Measurements from ENCODE around the gene MRAP2. TPM values are rescaled to one million over a fixed set of nuclear protein-coding genes. Genes with fewer than 3 reads are reported as not detected.

The MRAP2 gene
- total RNA-seq, 1 donor from 2014 or later: 47.3 TPM

GRCh38 chr6:84135291-84135690 lies 101.7 kb downstream of the MRAP2 start:
- TF ChIP-seq, protein P1, sequence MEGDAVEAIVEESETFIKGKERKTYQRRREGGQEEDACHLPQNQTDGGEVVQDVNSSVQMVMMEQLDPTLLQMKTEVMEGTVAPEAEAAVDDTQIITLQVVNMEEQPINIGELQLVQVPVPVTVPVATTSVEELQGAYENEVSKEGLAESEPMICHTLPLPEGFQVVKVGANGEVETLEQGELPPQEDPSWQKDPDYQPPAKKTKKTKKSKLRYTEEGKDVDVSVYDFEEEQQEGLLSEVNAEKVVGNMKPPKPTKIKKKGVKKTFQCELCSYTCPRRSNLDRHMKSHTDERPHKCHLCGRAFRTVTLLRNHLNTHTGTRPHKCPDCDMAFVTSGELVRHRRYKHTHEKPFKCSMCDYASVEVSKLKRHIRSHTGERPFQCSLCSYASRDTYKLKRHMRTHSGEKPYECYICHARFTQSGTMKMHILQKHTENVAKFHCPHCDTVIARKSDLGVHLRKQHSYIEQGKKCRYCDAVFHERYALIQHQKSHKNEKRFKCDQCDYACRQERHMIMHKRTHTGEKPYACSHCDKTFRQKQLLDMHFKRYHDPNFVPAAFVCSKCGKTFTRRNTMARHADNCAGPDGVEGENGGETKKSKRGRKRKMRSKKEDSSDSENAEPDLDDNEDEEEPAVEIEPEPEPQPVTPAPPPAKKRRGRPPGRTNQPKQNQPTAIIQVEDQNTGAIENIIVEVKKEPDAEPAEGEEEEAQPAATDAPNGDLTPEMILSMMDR (IDR thresholded peaks at IDR 0.05): no peak
- Histone ChIP-seq H3K4me3 (no peak overlapping the region), H3K36me3 (peaks cover 4 to 16% of the 10 kb centered on the region in 2 donors), H3K27ac (no peak overlapping the region), H3K27me3 (no peaks in the 10 kb centered on the region), H3K9me3 (no peaks in the 10 kb centered on the region), H3K4me1 (no peaks in the 10 kb centered on the region)
- DNase-seq (ENCODE audit: low spot score in 2 of 2): no peak
- intact Hi-C loops (cut with DNase I): no loop called here

DNA sequence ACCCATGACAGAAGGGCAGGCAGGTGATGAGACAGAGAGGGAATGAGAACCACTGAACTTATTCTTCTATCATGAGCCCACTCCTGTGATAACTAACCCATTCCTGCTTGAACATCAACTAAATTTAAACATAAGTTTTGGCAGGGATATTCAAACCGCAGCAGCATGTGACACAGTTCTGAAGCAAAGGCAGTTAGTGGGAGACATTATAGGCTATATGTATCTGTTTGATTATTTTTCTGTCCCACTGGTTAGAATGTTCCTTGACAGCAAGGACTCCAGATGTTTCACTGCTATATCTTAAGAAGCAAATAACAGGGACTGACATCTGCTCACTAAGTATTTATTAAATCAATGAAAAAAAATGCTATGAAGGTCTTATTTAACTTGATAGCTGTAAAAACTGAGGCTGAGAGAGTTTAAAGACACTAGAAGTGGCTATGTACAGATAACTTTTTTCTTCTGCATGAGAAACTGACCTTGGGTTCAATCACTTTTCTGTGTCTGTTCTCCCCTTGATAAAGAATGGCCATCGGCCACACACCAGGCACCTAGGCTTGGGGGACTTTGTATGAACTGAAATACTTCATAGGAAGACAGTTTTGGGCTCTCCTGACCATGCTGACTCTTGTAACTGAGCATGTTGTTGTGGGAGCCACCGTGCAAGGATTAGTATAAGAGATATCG lies 102.9 kb downstream of the MRAP2 start:
- intact Hi-C loops (cut with DNase I): no loop called here

GRCh38 chr6:84137051-84137375 lies 103.4 kb downstream of the MRAP2 start:
- Histone ChIP-seq H3K36me3 (peaks cover 4 to 16% of the 10 kb centered on the region in 2 donors), H3K9me3 (no peaks in the 10 kb centered on the region), H3K27ac (no peak overlapping the region), H3K4me3 (no peak overlapping the region), H3K4me1 (no peaks in the 10 kb centered on the region), H3K27me3 (no peaks in the 10 kb centered on the region)
- intact Hi-C loops (cut with DNase I): no loop called here
- DNase-seq (ENCODE audit: low spot score in 2 of 2): no peak
- TF ChIP-seq, protein P1 (IDR thresholded peaks at IDR 0.05): no peak

More for the DNA sequence above, 102.9 kb downstream of the MRAP2 start:
- TF ChIP-seq, protein P1 (IDR thresholded peaks at IDR 0.05): no peak
- no peaks in the 10 kb centered on the region for H3K9me3 ChIP-seq
- H3K27ac ChIP-seq: no peak overlapping the region
- no peak overlapping the region for H3K4me3 ChIP-seq
- H3K27me3 ChIP-seq: no peaks in the 10 kb centered on the region
- no peak for DNase-seq (ENCODE audit: low spot score in 2 of 2)
- H3K4me1 ChIP-seq: no peaks in the 10 kb centered on the region
- peaks cover 4 to 16% of the 10 kb centered on the region in 2 donors for H3K36me3 ChIP-seq

DNA sequence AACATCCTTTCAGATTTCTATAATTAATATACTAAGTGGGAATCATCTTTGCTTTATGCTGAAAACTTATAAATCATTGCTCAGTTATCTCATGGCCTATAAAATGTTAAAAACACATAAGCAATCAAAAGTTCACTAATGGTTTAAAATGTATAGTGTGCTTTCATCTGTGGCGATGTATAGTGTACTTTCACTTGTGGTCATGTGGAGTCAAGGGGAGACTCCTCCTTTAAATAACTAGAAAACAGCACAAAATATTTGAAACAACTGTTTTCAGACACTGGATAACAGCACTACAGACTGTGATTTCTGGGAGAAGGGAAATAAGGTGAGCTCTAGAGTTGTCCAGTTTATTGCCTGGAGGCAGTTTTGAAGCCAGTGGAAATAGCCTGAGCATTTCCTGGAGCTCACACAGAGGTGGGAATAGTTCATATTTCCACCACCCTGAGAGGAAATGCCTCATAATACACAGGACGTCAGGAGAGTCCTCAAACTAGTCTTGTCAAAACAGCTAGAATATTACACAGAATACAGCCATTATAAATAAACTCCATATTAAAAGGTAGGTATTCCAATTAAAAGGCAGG lies 104.5 kb downstream of the MRAP2 start:
- TF ChIP-seq, protein P1 (IDR thresholded peaks at IDR 0.05): no peak
- H3K36me3 ChIP-seq: peaks cover 4 to 16% of the 10 kb centered on the region in 2 donors
- H3K9me3 ChIP-seq: no peaks in the 10 kb centered on the region
- no peaks in the 10 kb centered on the region for H3K4me1 ChIP-seq
- no peaks in the 10 kb centered on the region for H3K27me3 ChIP-seq
- intact Hi-C loops (cut with DNase I): no loop called here
- H3K4me3 ChIP-seq: no peak overlapping the region
- DNase-seq (ENCODE audit: low spot score in 2 of 2): no peak
- H3K27ac ChIP-seq: no peak overlapping the region

- H3K27ac ChIP-seq: no peak overlapping the region
- H3K4me1 ChIP-seq: no peaks in the 10 kb centered on the region
- intact Hi-C loops (cut with DNase I): no loop called here
- no peaks in the 10 kb centered on the region for H3K27me3 ChIP-seq
- peaks cover 4 to 13% of the 10 kb centered on the region in 2 donors for H3K36me3 ChIP-seq
- TF ChIP-seq, protein P1 (IDR thresholded peaks at IDR 0.05): no peak
- H3K9me3 ChIP-seq: no peaks in the 10 kb centered on the region
- DNase-seq (ENCODE audit: low spot score in 2 of 2): no peak
- H3K4me3 ChIP-seq: no peak overlapping the region
Observed at GRCh38 chr6:84139311-84139710, 105.7 kb downstream of the MRAP2 start.

Other genes with a start within 250 kb of the MRAP2 start
- gene RIPPLY2, start 180.4 kb upstream of the MRAP2 start, total RNA-seq: not detected
- 0.53 TPM for gene CYB5R4, start 174.1 kb upstream of the MRAP2 start, total RNA-seq
- 11.7 TPM for gene CEP162, start 193.9 kb downstream of the MRAP2 start, total RNA-seq